ENCODE measurements around the gene DNAL1.

Gene DNAL1

GRCh38 chr14:73745571-73746519 lies 101.1 kb downstream of the DNAL1 start:
- DNase-seq: no peak

- DNase-seq: no peak
Measured at GRCh38 chr14:73746520-73747378, 102.0 kb downstream of the DNAL1 start.

DNA sequence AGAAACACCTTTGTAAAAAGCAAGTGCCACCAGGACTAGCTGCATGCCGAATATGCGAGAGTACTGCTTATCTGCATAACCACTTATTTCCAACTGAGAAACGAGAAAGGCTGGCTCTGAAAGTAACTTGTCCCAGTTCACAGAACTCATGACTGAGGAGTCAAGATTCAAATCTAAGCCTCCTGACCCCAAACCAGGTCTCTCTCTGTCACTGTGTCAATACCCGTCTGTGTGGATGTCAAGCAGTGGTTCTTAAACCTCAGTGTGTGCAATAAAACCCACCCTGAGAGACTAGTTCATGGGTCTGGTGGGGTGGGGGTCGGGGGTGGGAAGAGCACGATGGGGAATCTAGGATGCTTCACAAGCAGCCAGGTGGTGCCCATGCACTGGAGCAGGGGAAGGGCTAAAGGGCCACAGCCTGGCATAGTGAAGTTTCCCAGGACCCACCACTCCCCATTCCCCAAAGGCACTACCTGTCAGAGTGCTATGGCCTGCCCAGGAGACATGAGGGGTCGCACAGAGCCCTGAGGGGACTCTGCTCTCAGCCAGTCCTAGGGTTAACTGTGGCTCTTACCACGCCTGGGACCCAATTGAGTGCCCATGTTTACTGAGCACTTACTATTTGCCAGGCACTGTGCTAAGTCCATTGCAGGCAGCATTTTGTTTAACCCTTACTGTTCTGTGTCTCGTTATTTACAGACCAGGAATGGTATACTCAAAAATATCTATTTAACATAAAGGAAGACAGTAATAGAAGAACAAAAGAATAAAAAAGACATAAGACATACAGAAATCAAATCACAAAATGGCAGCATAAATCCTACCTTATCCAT lies 102.8 kb downstream of the DNAL1 start:
- DNase-seq: no peak

- no peak for DNase-seq
Measured at GRCh38 chr14:73748858-73749357, 104.1 kb downstream of the DNAL1 start.

DNA sequence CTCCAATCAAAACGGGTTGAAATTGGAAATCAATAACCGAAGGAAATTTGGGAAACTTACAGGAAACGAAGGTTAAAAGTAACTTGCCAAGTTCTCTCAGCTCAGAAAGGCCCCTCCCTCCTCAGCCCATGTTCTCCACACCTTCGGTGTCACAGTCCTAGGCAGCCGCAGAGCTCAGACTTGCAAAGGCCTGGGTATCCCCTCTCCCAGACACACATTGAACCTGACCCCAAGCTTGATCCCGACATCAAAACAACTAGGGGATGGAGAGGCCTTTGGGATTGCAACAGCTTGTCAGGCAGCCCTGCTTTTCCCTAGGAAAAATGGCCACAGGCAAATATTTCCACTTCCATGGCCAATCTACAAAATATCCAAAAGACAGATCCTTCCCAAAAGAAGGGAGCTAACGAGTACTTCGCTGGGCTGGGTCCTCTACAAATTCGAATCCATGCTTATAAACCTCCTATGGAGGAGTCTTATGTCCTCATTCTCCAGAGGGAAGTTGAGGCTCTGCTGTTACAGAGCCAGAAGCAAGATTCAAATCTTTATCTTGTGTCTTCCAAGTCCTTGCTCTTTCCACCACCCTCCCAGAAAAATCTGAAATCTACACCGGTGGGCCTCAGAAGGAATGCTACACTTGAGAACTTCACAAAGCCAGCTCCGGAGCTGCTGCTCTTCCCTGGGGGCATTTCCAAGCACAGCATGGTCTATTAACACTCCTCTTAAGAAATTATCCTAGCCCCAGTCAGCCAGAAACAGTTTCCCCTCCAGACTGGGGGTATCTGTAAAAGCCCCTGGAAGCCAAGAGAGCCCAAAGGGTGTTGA lies 105.1 kb downstream of the DNAL1 start:
- DNase-seq: no peak

GRCh38 chr14:73750531-73750901 lies 105.7 kb downstream of the DNAL1 start:
- DNase-seq: no peak

- no peak for DNase-seq
Measured at GRCh38 chr14:73751157-73751691, 106.4 kb downstream of the DNAL1 start.

DNA sequence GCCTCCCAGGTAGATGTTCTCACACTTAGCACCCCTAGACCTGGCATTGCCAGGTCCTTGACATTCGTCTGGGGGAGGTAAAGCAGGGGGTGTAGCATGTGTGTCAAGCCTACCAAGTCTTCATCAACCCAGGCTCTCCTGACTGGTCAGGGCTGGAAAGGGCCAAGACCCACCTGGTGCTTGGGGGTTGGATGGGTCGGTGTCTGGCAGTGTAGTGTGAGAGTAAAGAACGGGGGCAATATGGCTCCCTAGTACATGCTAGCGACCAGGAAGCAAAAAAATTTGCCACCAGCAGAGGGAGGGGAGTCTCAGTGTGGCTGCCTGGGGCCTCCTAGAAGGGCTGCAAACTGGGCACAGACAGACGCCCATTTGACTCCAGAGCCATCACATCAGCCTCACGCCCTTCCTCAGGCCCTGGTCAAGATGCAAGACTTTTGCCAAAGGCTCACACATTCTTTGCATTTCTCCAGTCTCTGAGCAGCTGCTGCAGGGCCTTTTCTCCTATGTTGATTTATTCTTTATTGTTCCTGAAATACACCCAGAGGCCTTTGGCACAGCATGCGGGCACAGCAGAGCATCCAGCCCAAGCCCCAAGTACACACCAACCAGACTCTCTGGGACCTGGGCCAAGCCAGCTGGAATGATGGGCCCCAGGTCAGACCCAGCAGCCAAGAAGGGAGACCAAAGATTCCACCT lies 107.7 kb downstream of the DNAL1 start:
- DNase-seq: no peak
